BE2C (cell line): ENCODE measurements around the gene SLC9A1.

ENCODE experiments used
- DNase-seq: peaks from one replicate; pipeline ENCODE4 v3.0.0-alpha.2; 2020
- H3K27me3 ChIP-seq: fragments of 250-450 bp; sonication (Bioruptor Pico); 2 replicates; pipeline ENCODE4 v1.5.1; 2020; ENCODE audit warnings: mild to moderate bottlenecking
- H3K36me3 ChIP-seq: fragments of 250-450 bp; sonication (Bioruptor Pico); 2 replicates; pipeline ENCODE4 v1.5.1; 2020; ENCODE audit warnings: mild to moderate bottlenecking
- H3K4me1 ChIP-seq: fragments of 250-450 bp; sonication (Bioruptor Pico); 2 replicates; pipeline ENCODE4 v1.5.1; 2020
- H3K4me3 ChIP-seq: 2 replicates; pipeline ENCODE4 v1.5.1; 2011; ENCODE audit warnings: low read depth, low read length
- H3K9me3 ChIP-seq: fragments of 250-450 bp; sonication (Bioruptor Pico); 2 replicates; pipeline ENCODE4 v1.5.1; 2020
- CTCF ChIP-seq: IDR thresholded peaks from 2 replicates; pipeline ENCODE4 v1.5.1; 2012; ENCODE audit warnings: mild to moderate bottlenecking, low read depth, low read length

SLC9A1 gene

DNA sequence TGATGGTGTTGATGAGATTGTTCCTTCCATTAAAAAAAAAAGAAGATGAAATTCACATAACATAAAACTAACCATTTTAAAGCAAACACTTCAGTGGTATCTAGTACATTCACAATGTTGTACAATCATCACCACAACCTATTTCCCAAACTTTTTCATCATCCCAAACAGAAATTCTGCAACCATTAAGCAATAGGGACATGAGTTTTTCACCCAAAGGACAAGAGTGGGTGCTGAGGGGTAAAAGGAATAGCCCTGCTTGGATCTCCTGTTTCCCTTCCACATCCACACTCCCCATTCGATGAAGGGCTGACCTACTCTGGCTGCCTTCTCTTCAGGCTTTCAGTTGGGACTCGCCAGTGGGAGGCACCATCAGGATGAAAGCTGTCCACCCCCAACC is 59.3 kb downstream of the SLC9A1 start:
- no peak for TF ChIP-seq CTCF
- no peak for DNase-seq
- H3K36me3 ChIP-seq, result no peaks in the 10 kb centered on the region
- H3K4me3 ChIP-seq, result no peak overlapping the region
- peaks cover 18% of the 10 kb centered on the region for H3K4me1 ChIP-seq
- no peaks in the 10 kb centered on the region for H3K27me3 ChIP-seq
- no peaks in the 10 kb centered on the region for H3K9me3 ChIP-seq

GRCh38 chr1:27092888-27093287 is 62.0 kb downstream of the SLC9A1 start:
- Histone ChIP-seq H3K27me3 (no peaks in the 10 kb centered on the region), H3K4me3 (no peak overlapping the region), H3K4me1 (no peaks in the 10 kb centered on the region), H3K9me3 (no peaks in the 10 kb centered on the region), H3K36me3 (no peaks in the 10 kb centered on the region)
- TF ChIP-seq CTCF, result no peak
- no peak for DNase-seq

GRCh38 chr1:27090911-27091310 is 64.0 kb downstream of the SLC9A1 start:
- H3K9me3 ChIP-seq, result no peaks in the 10 kb centered on the region
- no peak for DNase-seq
- H3K4me3 ChIP-seq, result no peak overlapping the region
- no peaks in the 10 kb centered on the region for H3K4me1 ChIP-seq
- no peaks in the 10 kb centered on the region for H3K27me3 ChIP-seq
- no peak for TF ChIP-seq CTCF
- H3K36me3 ChIP-seq, result no peaks in the 10 kb centered on the region

- H3K4me3 ChIP-seq, result no peak overlapping the region
- TF ChIP-seq CTCF, result no peak
- H3K36me3 ChIP-seq, result no peaks in the 10 kb centered on the region
Measured at GRCh38 chr1:27087371-27088220, 67.3 kb downstream of the SLC9A1 start.

GRCh38 chr1:27086628-27087027 is 68.3 kb downstream of the SLC9A1 start:
- DNase-seq, result no peak
- H3K9me3 ChIP-seq, result no peaks in the 10 kb centered on the region
- H3K36me3 ChIP-seq, result no peaks in the 10 kb centered on the region
- H3K4me1 ChIP-seq, result no peaks in the 10 kb centered on the region
- no peaks in the 10 kb centered on the region for H3K27me3 ChIP-seq
- TF ChIP-seq CTCF, result no peak
- H3K4me3 ChIP-seq, result no peak overlapping the region

More at GRCh38 chr1:27087371-27088220, 67.3 kb downstream of the SLC9A1 start:
- no peak for DNase-seq
- H3K4me1 ChIP-seq, result no peaks in the 10 kb centered on the region
- no peaks in the 10 kb centered on the region for H3K27me3 ChIP-seq
- no peaks in the 10 kb centered on the region for H3K9me3 ChIP-seq

DNA sequence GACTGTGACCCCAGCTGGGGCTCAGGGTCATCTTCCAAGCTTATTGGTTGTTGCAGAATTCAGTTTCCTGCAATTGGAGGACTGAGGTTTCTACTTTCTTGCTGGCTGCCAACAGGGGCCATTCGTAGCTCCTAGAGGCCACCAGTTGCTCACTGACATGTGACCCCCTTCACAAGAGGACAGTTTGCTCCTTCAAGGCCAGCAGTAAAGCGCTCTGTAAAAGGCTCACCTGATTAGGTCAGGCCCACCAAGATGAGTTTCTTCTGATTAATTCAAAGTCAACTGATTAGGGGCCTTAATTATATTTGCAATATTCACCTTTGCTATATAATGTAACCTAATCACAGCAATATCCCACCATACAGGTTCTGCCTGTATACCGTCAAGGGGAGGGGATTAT is 68.9 kb downstream of the SLC9A1 start:
- DNase-seq, result no peak

More for the DNA sequence above, 68.9 kb downstream of the SLC9A1 start:
- no peaks in the 10 kb centered on the region for H3K27me3 ChIP-seq
- no peaks in the 10 kb centered on the region for H3K4me1 ChIP-seq
- H3K4me3 ChIP-seq, result no peak overlapping the region
- H3K9me3 ChIP-seq, result no peaks in the 10 kb centered on the region
- TF ChIP-seq CTCF, result no peak
- no peaks in the 10 kb centered on the region for H3K36me3 ChIP-seq
